ENCODE results near the gene CFAP141.
A peak's percentile ranks its signal among the peaks of the same experiment; 100 is the strongest.
"Not testable (repeated sequence)": the region's sequence is repeated elsewhere in the genome, so short reads cannot be mapped to it uniquely, and the experiment has no call there.

Gene CFAP141

GRCh38 chr1:154205778-154206177, 355 bp downstream of the CFAP141 start:
- H3K9me3 ChIP-seq (replicated peaks; ENCODE audit: low read length); H3K4me1 ChIP-seq (ENCODE audit: control insufficient read depth, insufficient read depth, low read length); H3K27me3 ChIP-seq (ENCODE audit: control insufficient read depth, insufficient read depth, low read length); H3K4me2 ChIP-seq (ENCODE audit: low read length); H3K4me3 ChIP-seq (ENCODE audit: low read length); H3K9ac ChIP-seq (ENCODE audit: low read depth, low read length): not testable (repeated sequence)
- H3K36me3 ChIP-seq (ENCODE audit: insufficient read depth, low read length): peaks cover 37% of the 10 kb centered on the region

GRCh38 chr1:154199563-154199879, 6.6 kb downstream of the CFAP141 start:
- Histone ChIP-seq H3K4me2 (ENCODE audit: low read length) (peak overlapping the region; percentile 62), H3K9ac (ENCODE audit: low read depth, low read length) (no peak overlapping the region), H3K36me3 (ENCODE audit: insufficient read depth, low read length) (no peaks in the 10 kb centered on the region), H3K9me3 (replicated peaks; ENCODE audit: low read length) (no peaks in the 10 kb centered on the region), H3K4me1 (ENCODE audit: control insufficient read depth, insufficient read depth, low read length) (peaks cover 4% of the 10 kb centered on the region), H3K4me3 (ENCODE audit: low read length) (no peak overlapping the region), H3K27me3 (ENCODE audit: control insufficient read depth, insufficient read depth, low read length) (peaks cover 7% of the 10 kb centered on the region)

- Histone ChIP-seq H3K4me2 (ENCODE audit: low read length) (peak overlapping the region; percentile 62), H3K36me3 (ENCODE audit: insufficient read depth, low read length) (no peaks in the 10 kb centered on the region), H3K27me3 (ENCODE audit: control insufficient read depth, insufficient read depth, low read length) (peaks cover 10% of the 10 kb centered on the region), H3K4me3 (ENCODE audit: low read length) (peak overlapping the region; percentile 23), H3K9ac (ENCODE audit: low read depth, low read length) (no peak overlapping the region), H3K9me3 (replicated peaks; ENCODE audit: low read length) (no peaks in the 10 kb centered on the region), H3K4me1 (ENCODE audit: control insufficient read depth, insufficient read depth, low read length) (peaks cover 4% of the 10 kb centered on the region)
Measured at GRCh38 chr1:154198756-154199562, 7.2 kb downstream of the CFAP141 start.

GRCh38 chr1:154193821-154194220, 12.3 kb downstream of the CFAP141 start:
- H3K27me3 ChIP-seq (ENCODE audit: control insufficient read depth, insufficient read depth, low read length): peaks cover 30% of the 10 kb centered on the region
- no peaks in the 10 kb centered on the region for H3K9me3 ChIP-seq (replicated peaks; ENCODE audit: low read length)
- H3K4me3 ChIP-seq (ENCODE audit: low read length): no peak overlapping the region
- H3K4me1 ChIP-seq (ENCODE audit: control insufficient read depth, insufficient read depth, low read length): peaks cover 16% of the 10 kb centered on the region
- no peak overlapping the region for H3K4me2 ChIP-seq (ENCODE audit: low read length)
- H3K9ac ChIP-seq (ENCODE audit: low read depth, low read length): no peak overlapping the region
- no peaks in the 10 kb centered on the region for H3K36me3 ChIP-seq (ENCODE audit: insufficient read depth, low read length)

GRCh38 chr1:154192476-154192875, 13.7 kb downstream of the CFAP141 start:
- Histone ChIP-seq H3K4me1 (ENCODE audit: control insufficient read depth, insufficient read depth, low read length) (peaks cover 16% of the 10 kb centered on the region), H3K4me3 (ENCODE audit: low read length) (no peak overlapping the region), H3K27me3 (ENCODE audit: control insufficient read depth, insufficient read depth, low read length) (peaks cover 33% of the 10 kb centered on the region), H3K9ac (ENCODE audit: low read depth, low read length) (no peak overlapping the region), H3K9me3 (replicated peaks; ENCODE audit: low read length) (no peaks in the 10 kb centered on the region), H3K36me3 (ENCODE audit: insufficient read depth, low read length) (no peaks in the 10 kb centered on the region), H3K4me2 (ENCODE audit: low read length) (no peak overlapping the region)

GRCh38 chr1:154191990-154192461, 14.1 kb downstream of the CFAP141 start, which contains the start of gene TPM3:
TPM3 (minus strand) TSS chr1:154192100; CDS start chr1:154192018, 82 bp downstream.
- no peaks in the 10 kb centered on the region for H3K36me3 ChIP-seq (ENCODE audit: insufficient read depth, low read length)
- peaks cover 16% of the 10 kb centered on the region for H3K4me1 ChIP-seq (ENCODE audit: control insufficient read depth, insufficient read depth, low read length)
- peak within 1 kb of the TSS; percentile 32 for H3K4me2 ChIP-seq (ENCODE audit: low read length)
- peaks cover 33% of the 10 kb centered on the region for H3K27me3 ChIP-seq (ENCODE audit: control insufficient read depth, insufficient read depth, low read length)
- H3K9me3 ChIP-seq (replicated peaks; ENCODE audit: low read length): no peaks in the 10 kb centered on the region
- no peak within 1 kb of the TSS for H3K9ac ChIP-seq (ENCODE audit: low read depth, low read length)
- H3K4me3 ChIP-seq (ENCODE audit: low read length): no peak within 1 kb of the TSS

GRCh38 chr1:154190550-154190949, 15.6 kb downstream of the CFAP141 start:
- Histone ChIP-seq H3K4me3 (ENCODE audit: low read length) (no peak overlapping the region), H3K4me1 (ENCODE audit: control insufficient read depth, insufficient read depth, low read length) (peaks cover 16% of the 10 kb centered on the region), H3K36me3 (ENCODE audit: insufficient read depth, low read length) (no peaks in the 10 kb centered on the region), H3K9ac (ENCODE audit: low read depth, low read length) (no peak overlapping the region), H3K9me3 (replicated peaks; ENCODE audit: low read length) (no peaks in the 10 kb centered on the region), H3K27me3 (ENCODE audit: control insufficient read depth, insufficient read depth, low read length) (peaks cover 33% of the 10 kb centered on the region), H3K4me2 (ENCODE audit: low read length) (peak overlapping the region; percentile 32)

- no peak overlapping the region for H3K4me2 ChIP-seq (ENCODE audit: low read length)
- H3K4me3 ChIP-seq (ENCODE audit: low read length): no peak overlapping the region
- H3K4me1 ChIP-seq (ENCODE audit: control insufficient read depth, insufficient read depth, low read length): peaks cover 19% of the 10 kb centered on the region
- no peaks in the 10 kb centered on the region for H3K36me3 ChIP-seq (ENCODE audit: insufficient read depth, low read length)
- H3K9ac ChIP-seq (ENCODE audit: low read depth, low read length): no peak overlapping the region
- H3K9me3 ChIP-seq (replicated peaks; ENCODE audit: low read length): no peaks in the 10 kb centered on the region
- peaks cover 10% of the 10 kb centered on the region for H3K27me3 ChIP-seq (ENCODE audit: control insufficient read depth, insufficient read depth, low read length)
Measured at GRCh38 chr1:154186852-154187501, 19.2 kb downstream of the CFAP141 start.

- peaks cover 22% of the 10 kb centered on the region for H3K4me1 ChIP-seq (ENCODE audit: control insufficient read depth, insufficient read depth, low read length)
- H3K4me2 ChIP-seq (ENCODE audit: low read length): no peak overlapping the region
- no peak overlapping the region for H3K9ac ChIP-seq (ENCODE audit: low read depth, low read length)
- no peaks in the 10 kb centered on the region for H3K9me3 ChIP-seq (replicated peaks; ENCODE audit: low read length)
- no peak overlapping the region for H3K4me3 ChIP-seq (ENCODE audit: low read length)
- H3K36me3 ChIP-seq (ENCODE audit: insufficient read depth, low read length): no peaks in the 10 kb centered on the region
- peaks cover 3% of the 10 kb centered on the region for H3K27me3 ChIP-seq (ENCODE audit: control insufficient read depth, insufficient read depth, low read length)
Measured at GRCh38 chr1:154186177-154186576, 20.0 kb downstream of the CFAP141 start.

- peak overlapping the region; percentile 77 for H3K4me2 ChIP-seq (ENCODE audit: low read length)
- H3K36me3 ChIP-seq (ENCODE audit: insufficient read depth, low read length): peaks cover 19% of the 10 kb centered on the region
- H3K9me3 ChIP-seq (replicated peaks; ENCODE audit: low read length): no peaks in the 10 kb centered on the region
- peak overlapping the region; percentile 97 for H3K4me3 ChIP-seq (ENCODE audit: low read length)
- H3K27me3 ChIP-seq (ENCODE audit: control insufficient read depth, insufficient read depth, low read length): peaks cover 3% of the 10 kb centered on the region
- peaks cover 35% of the 10 kb centered on the region for H3K4me1 ChIP-seq (ENCODE audit: control insufficient read depth, insufficient read depth, low read length)
- H3K9ac ChIP-seq (ENCODE audit: low read depth, low read length): peak overlapping the region; percentile 95
Measured at GRCh38 chr1:154183046-154183915, 22.9 kb downstream of the CFAP141 start.

GRCh38 chr1:154182344-154183045, 23.6 kb downstream of the CFAP141 start:
- Histone ChIP-seq H3K36me3 (ENCODE audit: insufficient read depth, low read length) (peaks cover 27% of the 10 kb centered on the region), H3K27me3 (ENCODE audit: control insufficient read depth, insufficient read depth, low read length) (no peaks in the 10 kb centered on the region), H3K4me3 (ENCODE audit: low read length) (peak overlapping the region; percentile 97), H3K9me3 (replicated peaks; ENCODE audit: low read length) (no peaks in the 10 kb centered on the region), H3K9ac (ENCODE audit: low read depth, low read length) (peak overlapping the region; percentile 95), H3K4me2 (ENCODE audit: low read length) (peak overlapping the region; percentile 77), H3K4me1 (ENCODE audit: control insufficient read depth, insufficient read depth, low read length) (peaks cover 43% of the 10 kb centered on the region)
